Measurements from ENCODE around the gene C16orf74.

Gene C16orf74

DNA sequence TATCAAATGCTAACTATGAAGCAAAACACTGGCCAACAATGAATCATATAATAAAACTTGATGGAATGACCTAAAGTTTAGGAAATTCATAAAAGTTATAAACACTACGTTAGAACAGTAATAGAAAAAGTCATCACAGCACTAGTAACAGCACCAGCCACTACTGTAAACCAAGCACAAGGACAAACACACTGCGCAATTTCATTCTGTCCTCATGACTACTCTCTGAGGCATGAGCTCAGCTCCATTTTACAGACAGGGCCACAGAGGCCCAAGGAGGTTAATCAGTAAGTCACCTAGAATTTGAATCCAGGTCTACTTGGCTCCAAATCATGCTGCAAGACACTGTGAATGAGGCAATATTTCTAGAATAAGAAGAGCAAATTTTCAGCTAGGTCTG lies 35.0 kb upstream of the C16orf74 start:
- TF ChIP-seq, protein P1, sequence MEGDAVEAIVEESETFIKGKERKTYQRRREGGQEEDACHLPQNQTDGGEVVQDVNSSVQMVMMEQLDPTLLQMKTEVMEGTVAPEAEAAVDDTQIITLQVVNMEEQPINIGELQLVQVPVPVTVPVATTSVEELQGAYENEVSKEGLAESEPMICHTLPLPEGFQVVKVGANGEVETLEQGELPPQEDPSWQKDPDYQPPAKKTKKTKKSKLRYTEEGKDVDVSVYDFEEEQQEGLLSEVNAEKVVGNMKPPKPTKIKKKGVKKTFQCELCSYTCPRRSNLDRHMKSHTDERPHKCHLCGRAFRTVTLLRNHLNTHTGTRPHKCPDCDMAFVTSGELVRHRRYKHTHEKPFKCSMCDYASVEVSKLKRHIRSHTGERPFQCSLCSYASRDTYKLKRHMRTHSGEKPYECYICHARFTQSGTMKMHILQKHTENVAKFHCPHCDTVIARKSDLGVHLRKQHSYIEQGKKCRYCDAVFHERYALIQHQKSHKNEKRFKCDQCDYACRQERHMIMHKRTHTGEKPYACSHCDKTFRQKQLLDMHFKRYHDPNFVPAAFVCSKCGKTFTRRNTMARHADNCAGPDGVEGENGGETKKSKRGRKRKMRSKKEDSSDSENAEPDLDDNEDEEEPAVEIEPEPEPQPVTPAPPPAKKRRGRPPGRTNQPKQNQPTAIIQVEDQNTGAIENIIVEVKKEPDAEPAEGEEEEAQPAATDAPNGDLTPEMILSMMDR (IDR thresholded peaks at IDR 0.05), result no peak
- Mint-ChIP-seq H3K27me3 (ENCODE audit: low read depth, poor library complexity) (no peaks in the 10 kb centered on the region), H3K36me3 (ENCODE audit: low read depth) (peaks cover 42% of the 10 kb centered on the region), H3K4me1 (peaks cover 9% of the 10 kb centered on the region), H3K9me3 (no peaks in the 10 kb centered on the region), H3K4me3 (no peak overlapping the region), H3K27ac (no peak overlapping the region)
- no peak for DNase-seq

DNA sequence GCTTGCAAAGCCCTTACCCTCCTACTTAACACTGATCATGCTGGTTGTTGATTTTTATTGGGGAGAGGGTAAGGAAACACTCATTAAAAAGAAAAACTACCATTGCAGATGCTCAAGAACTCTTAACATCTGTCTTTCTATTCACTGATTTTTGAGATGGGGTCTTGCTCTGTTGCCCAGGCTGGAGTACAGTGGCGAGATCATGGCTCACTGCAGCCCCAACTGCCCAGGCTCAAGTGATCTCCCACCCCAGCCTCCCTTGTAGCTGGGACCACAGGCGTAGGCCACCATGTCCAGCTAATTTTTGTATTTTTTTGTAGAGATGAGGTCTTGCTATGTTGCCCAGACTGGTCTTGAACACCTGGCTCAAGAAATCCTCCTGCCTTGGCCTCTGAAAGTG lies 33.9 kb upstream of the C16orf74 start:
- Mint-ChIP-seq H3K27me3 (ENCODE audit: low read depth, poor library complexity) (no peaks in the 10 kb centered on the region), H3K27ac (no peak overlapping the region), H3K9me3 (no peaks in the 10 kb centered on the region), H3K36me3 (ENCODE audit: low read depth) (peaks cover 42% of the 10 kb centered on the region), H3K4me3 (no peak overlapping the region), H3K4me1 (peaks cover 9% of the 10 kb centered on the region)
- DNase-seq, result no peak
- TF ChIP-seq, protein P1 (IDR thresholded peaks at IDR 0.05), result no peak

DNA sequence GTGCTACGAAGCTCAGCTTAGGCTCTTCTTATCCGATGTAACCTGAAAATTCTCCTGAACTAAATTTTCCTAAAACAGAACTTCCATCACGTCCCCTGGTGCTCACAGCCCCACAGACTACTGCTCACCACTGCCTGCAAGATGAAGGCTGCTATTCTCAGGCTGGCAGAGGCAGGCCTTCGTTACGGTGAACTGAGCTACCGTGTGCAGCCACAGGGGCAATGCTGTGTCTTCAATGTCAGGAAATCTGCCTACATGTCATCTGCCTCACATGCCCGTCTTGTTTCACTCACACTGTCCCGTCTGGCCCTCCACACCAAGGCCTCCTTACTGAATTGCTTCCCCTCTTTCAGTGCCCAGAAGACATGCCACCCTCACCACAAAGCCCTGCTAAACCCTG lies 32.5 kb upstream of the C16orf74 start:
- Mint-ChIP-seq H3K27me3 (ENCODE audit: low read depth, poor library complexity) (no peaks in the 10 kb centered on the region), H3K27ac (peak overlapping the region; percentile 49), H3K4me3 (no peak overlapping the region), H3K36me3 (ENCODE audit: low read depth) (peaks cover 47% of the 10 kb centered on the region), H3K4me1 (peaks cover 9% of the 10 kb centered on the region), H3K9me3 (no peaks in the 10 kb centered on the region)
- TF ChIP-seq, protein P1 (IDR thresholded peaks at IDR 0.05), result no peak
- no peak for DNase-seq

DNA sequence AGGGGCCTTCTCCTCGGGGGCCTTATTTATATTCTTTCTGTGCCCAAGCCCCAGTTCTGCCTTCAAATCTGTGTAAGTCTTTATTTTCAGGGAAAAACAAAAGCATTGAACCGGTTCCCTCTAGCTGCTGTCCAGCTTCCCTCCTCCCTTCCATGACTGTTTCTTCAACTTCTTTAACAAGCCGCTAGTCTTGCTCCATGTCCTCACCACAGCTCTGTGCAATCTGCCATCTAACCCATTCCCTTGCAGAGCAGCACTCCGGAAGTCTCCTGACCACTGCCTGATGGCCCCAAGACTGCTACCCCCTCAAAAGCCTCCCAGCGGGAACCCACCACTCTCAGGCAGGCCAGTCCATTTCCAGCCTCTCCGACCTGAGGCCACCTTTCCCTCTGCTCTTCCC lies 31.6 kb upstream of the C16orf74 start:
- Mint-ChIP-seq H3K4me1 (peaks cover 9% of the 10 kb centered on the region), H3K27me3 (ENCODE audit: low read depth, poor library complexity) (no peaks in the 10 kb centered on the region), H3K27ac (peak overlapping the region; percentile 96), H3K9me3 (no peaks in the 10 kb centered on the region), H3K4me3 (no peak overlapping the region), H3K36me3 (ENCODE audit: low read depth) (peaks cover 51% of the 10 kb centered on the region)
- TF ChIP-seq, protein P1 (IDR thresholded peaks at IDR 0.05), result no peak
- DNase-seq, result no peak

DNA sequence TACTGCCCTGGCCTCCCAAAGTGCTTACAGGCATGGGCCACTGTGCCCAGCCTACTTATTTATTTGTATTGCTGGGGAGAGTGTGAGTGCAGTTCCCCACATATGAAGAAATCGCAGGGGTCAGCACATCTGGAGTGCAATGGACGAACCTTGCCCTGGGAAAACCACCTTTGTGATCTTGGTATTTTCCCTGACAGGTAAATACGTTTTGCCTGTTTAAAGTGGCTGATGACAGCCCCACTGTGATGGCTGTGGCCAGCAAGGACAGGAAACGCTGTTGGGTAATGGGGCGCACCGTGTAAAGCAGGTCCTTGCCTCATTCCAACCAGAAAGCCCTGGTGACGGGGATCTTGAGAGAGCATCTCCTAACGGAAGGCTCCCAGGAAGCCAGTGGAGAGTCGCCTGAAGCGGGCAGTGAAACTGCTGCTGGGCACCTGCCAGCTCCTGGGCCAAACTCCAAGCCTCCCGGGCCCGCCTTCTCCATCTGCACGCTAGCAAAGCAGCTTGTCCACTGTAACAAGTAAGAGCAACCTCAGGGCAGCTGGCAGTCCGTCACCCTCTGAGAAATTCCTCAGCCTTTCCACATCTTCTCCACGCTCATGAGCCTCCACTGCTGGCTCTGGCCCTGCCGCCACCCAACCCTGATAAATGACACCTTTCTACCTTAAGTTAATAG lies 30.9 kb upstream of the C16orf74 start:
- TF ChIP-seq, protein P1 (IDR thresholded peaks at IDR 0.05), result no peak
- H3K4me3 Mint-ChIP-seq, result no peak overlapping the region
- no peaks in the 10 kb centered on the region for H3K27me3 Mint-ChIP-seq (ENCODE audit: low read depth, poor library complexity)
- H3K36me3 Mint-ChIP-seq (ENCODE audit: low read depth), result peaks cover 49% of the 10 kb centered on the region
- peak overlapping the region; percentile 96 for H3K27ac Mint-ChIP-seq
- peaks cover 9% of the 10 kb centered on the region for H3K4me1 Mint-ChIP-seq
- no peaks in the 10 kb centered on the region for H3K9me3 Mint-ChIP-seq
- no peak for DNase-seq

DNA sequence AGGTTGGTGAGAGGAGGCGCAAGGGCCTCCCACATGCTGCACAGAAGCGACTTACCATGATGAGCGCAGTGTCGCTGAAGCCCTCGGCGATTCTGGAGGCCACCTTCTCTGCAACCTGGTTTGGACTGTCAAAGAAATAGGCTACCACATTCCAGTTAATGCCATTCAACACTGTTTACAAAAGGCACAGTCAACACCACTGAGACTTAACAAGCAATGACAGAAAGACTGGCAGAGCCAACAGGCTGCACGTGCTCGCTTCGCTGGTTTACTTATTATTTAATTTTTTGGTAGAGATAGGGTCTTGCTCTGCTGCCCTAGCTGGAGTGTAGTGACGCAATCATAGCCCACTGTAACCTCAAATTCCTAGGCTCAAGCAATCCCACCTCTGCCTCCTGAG lies 30.3 kb upstream of the C16orf74 start:
- no peak for DNase-seq
- TF ChIP-seq, protein P1 (IDR thresholded peaks at IDR 0.05), result no peak
- peaks cover 49% of the 10 kb centered on the region for H3K36me3 Mint-ChIP-seq (ENCODE audit: low read depth)
- no peaks in the 10 kb centered on the region for H3K27me3 Mint-ChIP-seq (ENCODE audit: low read depth, poor library complexity)
- no peaks in the 10 kb centered on the region for H3K9me3 Mint-ChIP-seq
- no peak overlapping the region for H3K27ac Mint-ChIP-seq
- no peak overlapping the region for H3K4me3 Mint-ChIP-seq
- H3K4me1 Mint-ChIP-seq, result peaks cover 9% of the 10 kb centered on the region

Data from nephron progenitor cell (in vitro differentiated cells).